Mesenchymal stem cell (in vitro differentiated cells and primary cell): ENCODE results near the gene PPP1R10.

Source experiments
- DNase-seq: peaks from one replicate; pipeline ENCODE4 v3.0.0-alpha.2; 2013
- H2AFZ ChIP-seq: one replicate; pipeline ENCODE4 v1.6.1; 2013; ENCODE audit warnings: low read depth, mild to moderate bottlenecking, control low read depth, inconsistent platforms, low read length, moderate library complexity
- H2AK5ac ChIP-seq: 2 replicates; pipeline ENCODE4 v1.6.1; 2013; ENCODE audit warnings: low read length, moderate library complexity, mild to moderate bottlenecking, inconsistent platforms; ENCODE audit not compliant: severe bottlenecking
- H2BK120ac ChIP-seq: one replicate; pipeline ENCODE4 v1.6.1; 2013; ENCODE audit warnings: low read depth, mild to moderate bottlenecking, inconsistent platforms, low read length, moderate library complexity
- H2BK12ac ChIP-seq, 2 experiments: one replicate each; pipeline ENCODE4 v1.6.1; 2013; ENCODE audit warnings: inconsistent platforms in 2 of 2, low read length in 2 of 2, mild to moderate bottlenecking in 2 of 2, moderate library complexity in 2 of 2, control low read depth in 1 of 2
- H2BK15ac ChIP-seq: one replicate; pipeline ENCODE4 v1.6.1; 2013; ENCODE audit warnings: mild to moderate bottlenecking, low read depth, inconsistent platforms; ENCODE audit not compliant: poor library complexity, severe bottlenecking
- H2BK5ac ChIP-seq: 2 replicates; pipeline ENCODE4 v1.6.1; 2013; ENCODE audit warnings: low read depth, mild to moderate bottlenecking, low read length, control low read depth, inconsistent platforms; ENCODE audit not compliant: poor library complexity, severe bottlenecking
- H3K14ac ChIP-seq, 2 experiments: one replicate each; pipeline ENCODE4 v1.6.1; 2013; ENCODE audit warnings: inconsistent platforms in 2 of 2, low read length in 2 of 2, control low read depth in 1 of 2, mild to moderate bottlenecking in 1 of 2, moderate library complexity in 1 of 2
- H3K18ac ChIP-seq, 2 experiments: one replicate each; pipeline ENCODE4 v1.6.1; 2013; ENCODE audit warnings: inconsistent platforms in 2 of 2, low read length in 2 of 2, control low read depth in 1 of 2, low read depth in 1 of 2, mild to moderate bottlenecking in 1 of 2
- H3K23ac ChIP-seq, 2 experiments: one replicate each; pipeline ENCODE4 v1.6.1; 2013; ENCODE audit warnings: inconsistent platforms in 2 of 2, low read length in 2 of 2, mild to moderate bottlenecking in 2 of 2, moderate library complexity in 2 of 2, control low read depth in 1 of 2
- H3K27ac ChIP-seq: 2 replicates; pipeline ENCODE4 v1.5.1; 2013; ENCODE audit warnings: mild to moderate bottlenecking, moderate library complexity, low read length, control low read depth, inconsistent platforms; ENCODE audit not compliant: poor library complexity, severe bottlenecking
- H3K27me3 ChIP-seq, 2 experiments: 2 replicates each; pipeline versions ENCODE4 v1.6.1 to v1.7.0; 2013; ENCODE audit warnings: low read length in 2 of 2, mild to moderate bottlenecking in 2 of 2, moderate library complexity in 2 of 2, control low read depth in 1 of 2, inconsistent platforms in 1 of 2; ENCODE audit not compliant: control insufficient read depth in 1 of 2, insufficient read depth in 1 of 2
- H3K36me3 ChIP-seq, 2 experiments: 2 replicates each; pipeline versions ENCODE4 v1.6.1 to v1.7.0; 2013; ENCODE audit warnings: low read length in 2 of 2, control low read depth in 1 of 2, inconsistent platforms in 1 of 2, low read depth in 1 of 2, mild to moderate bottlenecking in 1 of 2; ENCODE audit not compliant: insufficient read depth in 2 of 2, control insufficient read depth in 1 of 2
- H3K4ac ChIP-seq, 2 experiments: one replicate each; pipeline ENCODE4 v1.6.1; 2013; ENCODE audit warnings: inconsistent platforms in 2 of 2, low read length in 2 of 2, mild to moderate bottlenecking in 2 of 2, moderate library complexity in 2 of 2, control low read depth in 1 of 2, low read depth in 1 of 2
- H3K4me1 ChIP-seq: 2 replicates; pipeline ENCODE4 v1.6.1; 2013; ENCODE audit warnings: low read depth, low read length, control low read depth; ENCODE audit not compliant: control insufficient read depth, insufficient read depth
- H3K4me2 ChIP-seq: 2 replicates; pipeline ENCODE4 v1.6.1; 2013; ENCODE audit warnings: low read length, mild to moderate bottlenecking, inconsistent platforms; ENCODE audit not compliant: poor library complexity, severe bottlenecking
- H3K4me3 ChIP-seq, 2 experiments: 2 replicates each; pipeline versions ENCODE4 v1.5.1 to v1.7.0; 2013; ENCODE audit warnings: low read length in 2 of 2, mild to moderate bottlenecking in 2 of 2, control low read depth in 1 of 2, low read depth in 1 of 2; ENCODE audit not compliant: insufficient read depth in 1 of 2
- H3K79me1 ChIP-seq: replicated peaks from 2 replicates; pipeline ENCODE4 v1.6.1; 2013; ENCODE audit warnings: mild to moderate bottlenecking, control low read depth, low read length, inconsistent platforms; ENCODE audit not compliant: poor library complexity, severe bottlenecking
- H3K9ac ChIP-seq: 2 replicates; pipeline ENCODE4 v1.7.0; 2013; ENCODE audit warnings: mild to moderate bottlenecking, low read length, moderate library complexity
- H3K9me3 ChIP-seq: 2 replicates; pipeline ENCODE4 v1.7.0; 2013; ENCODE audit warnings: mild to moderate bottlenecking, low read length; ENCODE audit not compliant: control insufficient read depth
- H4K8ac ChIP-seq: one replicate; pipeline ENCODE4 v1.6.1; 2013; ENCODE audit warnings: inconsistent platforms, mild to moderate bottlenecking, low read length, moderate library complexity
- H4K91ac ChIP-seq: one replicate; pipeline ENCODE4 v1.6.1; 2013; ENCODE audit warnings: mild to moderate bottlenecking, low read length, inconsistent platforms
- WGBS: methylation state at CpG from one replicate; pipeline ENCODE4 v1.1.7; 2013; ENCODE audit warnings: mixed read lengths; 5-methylcytosine and 5-hydroxymethylcytosine counted together

The PPP1R10 gene

GRCh38 chr6:30651143-30651542 is 34.1 kb upstream of the PPP1R10 start:
- H2BK120ac ChIP-seq, result no peak overlapping the region
- no peak for DNase-seq
- peaks cover 45 to 58% of the 10 kb centered on the region in 2 experiments for H3K36me3 ChIP-seq
- no peak overlapping the region for H3K9ac ChIP-seq
- H3K9me3 ChIP-seq, result no peaks in the 10 kb centered on the region
- H3K4me2 ChIP-seq, result no peak overlapping the region
- H3K79me1 ChIP-seq, result peaks cover 10% of the 10 kb centered on the region
- H2BK5ac ChIP-seq, result no peak overlapping the region
- no peak overlapping the region for H3K23ac ChIP-seq
- no peak overlapping the region for H2AFZ ChIP-seq
- no peak overlapping the region for H3K14ac ChIP-seq
- no peak overlapping the region for H3K4me3 ChIP-seq
- H2AK5ac ChIP-seq, result no peak overlapping the region
- no peaks in the 10 kb centered on the region for H3K27me3 ChIP-seq
- H4K91ac ChIP-seq, result no peak overlapping the region
- WGBS, result 98% methylated on average over 11 of the region's 12 CpGs
- peaks cover 12% of the 10 kb centered on the region for H3K4me1 ChIP-seq
- H3K4ac ChIP-seq, result no peak overlapping the region
- H3K27ac ChIP-seq, result no peak overlapping the region
- no peak overlapping the region for H2BK12ac ChIP-seq
- H3K18ac ChIP-seq, result no peak overlapping the region
- no peak overlapping the region for H2BK15ac ChIP-seq
- no peak overlapping the region for H4K8ac ChIP-seq

GRCh38 chr6:30647242-30648116 is 30.4 kb upstream of the PPP1R10 start:
- Histone ChIP-seq H2AK5ac (no peak overlapping the region), H2BK5ac (peak overlapping the region; percentile 97), H2AFZ (peak overlapping the region; percentile 83), H3K27ac (peak overlapping the region; percentile 84), H3K14ac (peak overlapping the region in 1 of 2 experiments; percentile 66), H3K4me1 (peaks cover 3% of the 10 kb centered on the region), H3K9me3 (no peaks in the 10 kb centered on the region), H2BK120ac (peak overlapping the region; percentile 78), H3K27me3 (no peaks in the 10 kb centered on the region), H3K9ac (peak overlapping the region; percentile 91), H2BK12ac (peak overlapping the region in 1 of 2 experiments; percentile 45), H3K4me3 (peak overlapping the region; percentile 93 to 99), H4K8ac (peak overlapping the region; percentile 93), H3K36me3 (peaks cover 33 to 53% of the 10 kb centered on the region in 2 experiments), H3K79me1 (peaks cover 27% of the 10 kb centered on the region), H3K4ac (peak overlapping the region; percentile 67 to 77), H4K91ac (peak overlapping the region; percentile 80), H2BK15ac (peak overlapping the region; percentile 33), H3K23ac (peak overlapping the region in 1 of 2 experiments; percentile 24), H3K4me2 (peak overlapping the region; percentile 68), H3K18ac (peak overlapping the region; percentile 87 to 97)
- peak; percentile 71 for DNase-seq
- 1% methylated on average over 64 of the region's 78 CpGs for WGBS

GRCh38 chr6:30646450-30647241 is 29.6 kb upstream of the PPP1R10 start, which contains the start of gene C6orf136:
Gene C6orf136 (plus strand): TSS chr6:30647133. CDS start chr6:30647232, 99 bp downstream.
- H3K36me3 ChIP-seq, result peaks cover 34 to 51% of the 10 kb centered on the region in 2 experiments
- peak within 1 kb of the TSS; percentile 67 to 77 for H3K4ac ChIP-seq
- H3K4me3 ChIP-seq, result peak within 1 kb of the TSS; percentile 93 to 99
- H4K91ac ChIP-seq, result peak within 1 kb of the TSS; percentile 80
- peak within 1 kb of the TSS; percentile 87 to 97 for H3K18ac ChIP-seq
- peak within 1 kb of the TSS; percentile 93 for H4K8ac ChIP-seq
- peak within 1 kb of the TSS; percentile 33 for H2BK15ac ChIP-seq
- DNase-seq, result peak; percentile 92
- H3K27me3 ChIP-seq, result no peaks in the 10 kb centered on the region
- H2AFZ ChIP-seq, result peak within 1 kb of the TSS; percentile 83
- peak within 1 kb of the TSS; percentile 78 for H2BK120ac ChIP-seq
- peaks cover 3% of the 10 kb centered on the region for H3K4me1 ChIP-seq
- H2BK12ac ChIP-seq, result peak within 1 kb of the TSS in 1 of 2 experiments; percentile 45
- peak within 1 kb of the TSS; percentile 84 for H3K27ac ChIP-seq
- H3K23ac ChIP-seq, result peak within 1 kb of the TSS in 1 of 2 experiments; percentile 24
- no peak within 1 kb of the TSS for H2AK5ac ChIP-seq
- peak within 1 kb of the TSS; percentile 68 for H3K4me2 ChIP-seq
- peak within 1 kb of the TSS in 1 of 2 experiments; percentile 66 for H3K14ac ChIP-seq
- no peaks in the 10 kb centered on the region for H3K9me3 ChIP-seq
- WGBS, result 28% methylated on average over 22 of the region's 37 CpGs
- peaks cover 32% of the 10 kb centered on the region for H3K79me1 ChIP-seq
- peak within 1 kb of the TSS; percentile 97 for H2BK5ac ChIP-seq
- H3K9ac ChIP-seq, result peak within 1 kb of the TSS; percentile 91
